HL-60 (cell line): ENCODE results near the gene IL9.

ENCODE experiments used
- GABPA ChIP-seq: IDR thresholded peaks from 2 replicates; pipeline ENCODE4 v1.6.1; 2012; ENCODE audit warnings: low read depth
- POLR2AphosphoS5 ChIP-seq: IDR thresholded peaks from 2 replicates; pipeline ENCODE4 v1.6.1; 2012; ENCODE audit warnings: low read depth
- SPI1 ChIP-seq: IDR thresholded peaks from 2 replicates; pipeline ENCODE4 v1.6.1; 2012; ENCODE audit warnings: low read depth, mild to moderate bottlenecking, borderline replicate concordance
- TF ChIP-seq, protein P1 (sequence below): IDR thresholded peaks from one replicate; pipeline ENCODE4 v1.5.1; 2011; ENCODE audit warnings: low read length, control low read depth, inconsistent platforms; ENCODE audit not compliant: insufficient read depth
- TF ChIP-seq, protein P2 (sequence below): IDR thresholded peaks from 2 replicates; pipeline ENCODE4 v1.6.1; 2012; ENCODE audit warnings: low read depth; ENCODE audit not compliant: insufficient replicate concordance

DNA sequence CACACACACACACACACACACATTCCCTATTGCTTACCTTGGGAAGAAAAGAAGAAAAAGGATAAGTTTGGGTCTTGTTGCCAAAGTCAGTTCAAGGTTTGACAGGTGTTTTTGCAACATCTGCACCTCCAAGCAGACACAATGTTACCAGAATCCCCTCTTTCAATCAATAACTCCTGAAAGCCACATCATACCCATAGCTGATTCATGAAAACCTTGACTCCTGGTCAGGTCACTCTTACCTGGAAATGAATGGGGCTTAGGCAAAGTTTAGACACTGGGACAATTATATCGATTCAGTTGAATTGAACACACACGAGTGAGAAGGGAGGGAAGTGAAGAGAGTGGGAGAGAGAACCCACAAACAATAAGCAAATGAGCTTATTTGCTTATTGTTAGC, 27.0 kb downstream of the IL9 start:
- no peak for TF ChIP-seq POLR2AphosphoS5
- TF ChIP-seq, protein P1, sequence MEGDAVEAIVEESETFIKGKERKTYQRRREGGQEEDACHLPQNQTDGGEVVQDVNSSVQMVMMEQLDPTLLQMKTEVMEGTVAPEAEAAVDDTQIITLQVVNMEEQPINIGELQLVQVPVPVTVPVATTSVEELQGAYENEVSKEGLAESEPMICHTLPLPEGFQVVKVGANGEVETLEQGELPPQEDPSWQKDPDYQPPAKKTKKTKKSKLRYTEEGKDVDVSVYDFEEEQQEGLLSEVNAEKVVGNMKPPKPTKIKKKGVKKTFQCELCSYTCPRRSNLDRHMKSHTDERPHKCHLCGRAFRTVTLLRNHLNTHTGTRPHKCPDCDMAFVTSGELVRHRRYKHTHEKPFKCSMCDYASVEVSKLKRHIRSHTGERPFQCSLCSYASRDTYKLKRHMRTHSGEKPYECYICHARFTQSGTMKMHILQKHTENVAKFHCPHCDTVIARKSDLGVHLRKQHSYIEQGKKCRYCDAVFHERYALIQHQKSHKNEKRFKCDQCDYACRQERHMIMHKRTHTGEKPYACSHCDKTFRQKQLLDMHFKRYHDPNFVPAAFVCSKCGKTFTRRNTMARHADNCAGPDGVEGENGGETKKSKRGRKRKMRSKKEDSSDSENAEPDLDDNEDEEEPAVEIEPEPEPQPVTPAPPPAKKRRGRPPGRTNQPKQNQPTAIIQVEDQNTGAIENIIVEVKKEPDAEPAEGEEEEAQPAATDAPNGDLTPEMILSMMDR, result no peak
- no peak for TF ChIP-seq GABPA
- TF ChIP-seq, protein P2, sequence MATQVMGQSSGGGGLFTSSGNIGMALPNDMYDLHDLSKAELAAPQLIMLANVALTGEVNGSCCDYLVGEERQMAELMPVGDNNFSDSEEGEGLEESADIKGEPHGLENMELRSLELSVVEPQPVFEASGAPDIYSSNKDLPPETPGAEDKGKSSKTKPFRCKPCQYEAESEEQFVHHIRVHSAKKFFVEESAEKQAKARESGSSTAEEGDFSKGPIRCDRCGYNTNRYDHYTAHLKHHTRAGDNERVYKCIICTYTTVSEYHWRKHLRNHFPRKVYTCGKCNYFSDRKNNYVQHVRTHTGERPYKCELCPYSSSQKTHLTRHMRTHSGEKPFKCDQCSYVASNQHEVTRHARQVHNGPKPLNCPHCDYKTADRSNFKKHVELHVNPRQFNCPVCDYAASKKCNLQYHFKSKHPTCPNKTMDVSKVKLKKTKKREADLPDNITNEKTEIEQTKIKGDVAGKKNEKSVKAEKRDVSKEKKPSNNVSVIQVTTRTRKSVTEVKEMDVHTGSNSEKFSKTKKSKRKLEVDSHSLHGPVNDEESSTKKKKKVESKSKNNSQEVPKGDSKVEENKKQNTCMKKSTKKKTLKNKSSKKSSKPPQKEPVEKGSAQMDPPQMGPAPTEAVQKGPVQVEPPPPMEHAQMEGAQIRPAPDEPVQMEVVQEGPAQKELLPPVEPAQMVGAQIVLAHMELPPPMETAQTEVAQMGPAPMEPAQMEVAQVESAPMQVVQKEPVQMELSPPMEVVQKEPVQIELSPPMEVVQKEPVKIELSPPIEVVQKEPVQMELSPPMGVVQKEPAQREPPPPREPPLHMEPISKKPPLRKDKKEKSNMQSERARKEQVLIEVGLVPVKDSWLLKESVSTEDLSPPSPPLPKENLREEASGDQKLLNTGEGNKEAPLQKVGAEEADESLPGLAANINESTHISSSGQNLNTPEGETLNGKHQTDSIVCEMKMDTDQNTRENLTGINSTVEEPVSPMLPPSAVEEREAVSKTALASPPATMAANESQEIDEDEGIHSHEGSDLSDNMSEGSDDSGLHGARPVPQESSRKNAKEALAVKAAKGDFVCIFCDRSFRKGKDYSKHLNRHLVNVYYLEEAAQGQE, result no peak
- no peak for TF ChIP-seq SPI1
